NCI-H2029 (cell line): ENCODE measurements around the gene GLI1.
A peak's percentile ranks its signal among the peaks of the same experiment; 100 is the strongest.

Experiments used
- DNase-seq: peaks from one replicate; lab custom pipeline; 2025; lab: John Stamatoyannopoulos, UW

GLI1 gene

DNA sequence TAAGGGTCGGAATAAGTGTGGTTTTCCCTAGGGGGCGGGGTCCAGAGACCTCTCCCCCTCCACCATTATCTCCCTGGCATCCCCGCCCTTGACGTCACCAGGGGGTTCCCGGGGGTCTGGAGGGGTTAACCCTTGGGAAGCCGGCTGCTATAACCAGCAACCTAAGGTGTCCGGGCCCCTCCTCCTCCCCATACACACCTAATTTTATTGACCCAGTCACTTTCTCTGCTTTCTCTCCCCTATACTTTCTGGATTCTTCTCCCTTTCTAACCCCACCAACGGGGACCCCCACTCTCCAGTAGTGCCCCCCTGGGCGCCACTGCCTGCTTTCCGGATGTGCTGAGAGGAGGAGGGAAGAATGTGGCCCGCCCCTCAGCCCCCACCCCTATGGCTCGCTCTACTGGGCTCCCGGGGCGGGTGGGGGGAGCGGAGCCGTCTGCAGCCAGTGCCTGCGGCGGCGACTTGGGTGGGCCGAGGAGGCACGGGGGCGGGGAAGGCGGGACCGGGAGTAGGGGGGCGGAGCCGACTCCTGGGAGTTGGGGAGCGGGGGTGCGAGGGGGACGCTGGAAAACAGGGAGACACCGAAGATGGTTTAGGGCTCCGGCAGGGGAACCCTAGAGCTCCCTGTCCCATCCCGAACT, 1.8 kb downstream of the GLI1 start:
- DNase-seq, result no peak

DNA sequence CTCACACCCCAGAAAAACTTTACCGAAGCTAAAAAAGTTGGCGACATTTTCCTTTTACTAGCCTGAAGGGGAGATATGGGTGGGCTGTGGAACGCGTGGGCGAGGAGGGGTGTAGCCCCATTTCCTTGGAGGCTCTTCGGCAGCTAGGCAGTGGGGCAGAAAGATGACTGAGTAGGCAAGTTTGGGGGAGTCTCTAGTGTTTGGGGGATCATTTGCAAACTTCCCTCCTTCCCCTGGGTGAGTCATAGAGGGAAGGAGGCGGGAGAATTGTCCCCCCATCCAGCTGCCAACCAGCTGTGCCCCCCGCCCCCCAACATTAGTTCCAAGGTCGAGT, 2.3 kb downstream of the GLI1 start:
- no peak for DNase-seq

DNA sequence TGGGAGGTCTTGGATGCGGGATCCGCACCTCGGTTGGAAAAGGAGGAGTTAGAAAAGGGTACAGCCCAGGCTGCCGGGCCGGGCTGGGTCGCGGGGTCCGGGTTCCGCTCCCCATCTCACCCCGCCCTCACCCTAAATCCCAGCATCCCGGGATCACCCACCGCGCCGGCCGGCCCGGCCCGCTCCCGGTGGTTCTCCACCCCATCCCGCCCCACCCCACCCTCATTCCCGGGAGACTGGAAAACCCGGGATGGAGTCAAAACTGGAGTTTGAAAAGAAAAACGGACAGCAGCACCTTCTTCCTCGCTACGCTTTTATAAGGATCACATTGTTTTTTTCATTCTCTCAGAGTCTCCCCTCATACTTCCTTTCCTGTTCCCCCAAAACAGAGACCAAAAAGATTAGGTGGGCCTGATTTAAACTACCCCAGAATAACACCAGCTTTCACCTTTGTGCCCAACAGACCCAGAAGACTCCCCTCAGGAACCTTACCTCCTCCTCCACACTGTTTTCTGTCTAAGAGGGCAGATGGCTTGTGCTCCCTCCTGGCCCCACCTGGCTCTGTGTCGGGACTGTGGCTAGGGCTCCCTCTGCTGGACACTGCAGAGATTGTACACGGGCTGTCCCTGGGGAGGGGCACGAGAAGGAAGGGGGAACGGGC, 2.8 kb downstream of the GLI1 start:
- peak; percentile 91 for DNase-seq

DNA sequence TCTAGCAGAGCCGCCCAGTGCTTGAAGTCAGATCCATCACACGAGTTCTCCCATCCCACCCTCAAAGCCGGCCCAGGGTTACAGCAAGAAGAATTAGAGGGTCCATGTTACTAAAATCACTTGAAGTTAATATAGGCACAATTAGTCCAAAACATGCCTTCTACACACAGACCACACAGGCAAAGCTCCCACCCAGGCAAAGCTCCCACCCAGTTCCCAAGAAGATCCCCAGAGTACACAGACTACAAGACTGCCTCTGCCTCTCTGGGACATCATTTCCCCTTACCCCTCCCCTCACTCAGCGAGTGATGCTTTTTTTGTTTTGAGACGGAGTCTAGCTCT, 3.3 kb downstream of the GLI1 start:
- no peak for DNase-seq

DNA sequence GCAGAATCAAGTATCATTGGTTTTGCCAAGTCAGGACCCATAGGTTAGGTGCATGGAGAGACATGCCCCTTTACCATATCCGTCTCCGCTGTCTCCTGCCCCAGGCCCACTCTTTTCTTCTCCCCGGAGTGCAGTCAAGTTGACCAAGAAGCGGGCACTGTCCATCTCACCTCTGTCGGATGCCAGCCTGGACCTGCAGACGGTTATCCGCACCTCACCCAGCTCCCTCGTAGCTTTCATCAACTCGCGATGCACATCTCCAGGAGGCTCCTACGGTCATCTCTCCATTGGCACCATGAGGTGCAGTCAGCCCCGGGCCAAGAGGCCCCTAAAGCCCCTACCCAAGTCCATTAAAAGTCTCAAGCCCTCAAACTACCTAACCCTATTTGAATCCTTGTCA, 5.0 kb downstream of the GLI1 start:
- no peak for DNase-seq

DNA sequence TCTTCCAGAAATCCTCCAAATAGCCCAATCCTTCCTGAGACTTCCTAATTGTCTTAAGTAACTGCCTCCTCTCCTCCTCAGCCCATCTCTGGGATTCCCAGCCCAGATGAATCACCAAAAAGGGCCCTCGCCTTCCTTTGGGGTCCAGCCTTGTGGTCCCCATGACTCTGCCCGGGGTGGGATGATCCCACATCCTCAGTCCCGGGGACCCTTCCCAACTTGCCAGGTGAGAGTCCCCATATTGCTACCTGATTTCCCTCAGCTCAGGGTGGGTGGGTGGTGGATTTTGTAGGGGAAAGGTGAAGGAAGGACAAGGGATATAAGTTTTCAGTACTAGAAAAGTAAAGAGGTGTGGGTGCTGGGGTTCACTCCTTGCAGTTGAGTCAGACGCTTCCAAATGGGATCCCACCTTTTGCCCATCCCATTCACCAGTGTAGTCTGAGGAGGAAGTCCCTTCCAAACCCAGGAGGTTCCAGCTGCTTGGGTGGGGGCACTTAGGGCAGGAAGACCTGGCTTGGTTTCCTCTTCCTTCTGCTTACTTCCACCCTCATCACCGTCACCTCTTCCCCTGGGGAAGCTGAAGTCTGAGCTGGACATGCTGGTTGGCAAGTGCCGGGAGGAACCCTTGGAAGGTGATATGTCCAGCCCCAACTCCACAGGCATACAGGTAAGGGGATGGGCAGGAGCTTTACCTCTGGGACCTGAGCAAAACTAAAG, 5.6 kb downstream of the GLI1 start:
- no peak for DNase-seq

DNA sequence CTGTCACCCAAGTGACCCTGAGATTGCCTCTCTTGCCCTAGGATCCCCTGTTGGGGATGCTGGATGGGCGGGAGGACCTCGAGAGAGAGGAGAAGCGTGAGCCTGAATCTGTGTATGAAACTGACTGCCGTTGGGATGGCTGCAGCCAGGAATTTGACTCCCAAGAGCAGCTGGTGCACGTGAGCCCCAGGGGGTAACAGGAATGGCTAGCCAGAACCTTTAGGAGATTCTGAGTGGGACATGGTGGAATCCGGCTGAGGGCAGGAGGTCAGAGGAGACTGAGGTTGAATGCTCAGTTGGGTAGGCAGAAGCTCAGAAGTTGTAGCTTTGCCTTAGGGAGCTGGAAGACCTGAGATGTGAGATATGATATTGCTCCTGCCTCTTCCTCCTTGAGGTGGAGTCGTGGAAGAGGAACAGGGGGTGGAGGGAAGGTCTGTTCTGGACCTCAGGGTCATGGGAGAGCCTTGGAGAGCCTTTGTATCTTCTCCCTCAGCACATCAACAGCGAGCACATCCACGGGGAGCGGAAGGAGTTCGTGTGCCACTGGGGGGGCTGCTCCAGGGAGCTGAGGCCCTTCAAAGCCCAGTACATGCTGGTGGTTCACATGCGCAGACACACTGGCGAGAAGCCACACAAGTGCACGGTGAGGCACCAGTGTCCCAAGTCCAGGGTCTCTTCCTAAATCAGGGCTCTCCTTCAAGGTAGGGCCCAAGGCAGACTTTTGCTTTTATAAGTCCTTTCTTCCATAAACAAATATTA, 6.3 kb downstream of the GLI1 start:
- DNase-seq, result no peak

DNA sequence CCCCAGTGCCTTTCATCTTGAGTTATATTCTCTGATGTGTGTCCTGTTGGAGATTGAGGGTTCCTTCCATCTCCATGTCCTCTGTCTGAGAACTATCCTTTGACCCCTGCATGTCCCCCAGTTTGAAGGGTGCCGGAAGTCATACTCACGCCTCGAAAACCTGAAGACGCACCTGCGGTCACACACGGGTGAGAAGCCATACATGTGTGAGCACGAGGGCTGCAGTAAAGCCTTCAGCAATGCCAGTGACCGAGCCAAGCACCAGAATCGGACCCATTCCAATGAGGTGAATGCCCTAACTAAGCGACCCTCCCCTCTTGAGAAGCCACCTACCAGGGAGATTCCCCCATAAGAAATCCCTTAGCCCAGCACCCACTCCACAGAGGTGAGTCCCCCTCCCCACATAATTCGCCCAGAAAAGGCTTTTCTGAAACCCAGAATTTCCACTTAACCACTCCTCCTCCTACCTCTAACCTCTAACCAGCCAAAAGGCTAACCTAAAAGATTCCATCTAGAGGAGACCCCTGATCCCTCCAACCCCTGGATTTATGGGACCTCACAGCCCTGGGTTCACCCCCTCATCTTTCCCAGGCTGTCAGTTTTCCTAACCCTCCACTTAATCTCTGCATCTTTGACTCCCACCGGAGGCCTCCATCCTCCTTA, 7.8 kb downstream of the GLI1 start:
- DNase-seq, result no peak

DNA sequence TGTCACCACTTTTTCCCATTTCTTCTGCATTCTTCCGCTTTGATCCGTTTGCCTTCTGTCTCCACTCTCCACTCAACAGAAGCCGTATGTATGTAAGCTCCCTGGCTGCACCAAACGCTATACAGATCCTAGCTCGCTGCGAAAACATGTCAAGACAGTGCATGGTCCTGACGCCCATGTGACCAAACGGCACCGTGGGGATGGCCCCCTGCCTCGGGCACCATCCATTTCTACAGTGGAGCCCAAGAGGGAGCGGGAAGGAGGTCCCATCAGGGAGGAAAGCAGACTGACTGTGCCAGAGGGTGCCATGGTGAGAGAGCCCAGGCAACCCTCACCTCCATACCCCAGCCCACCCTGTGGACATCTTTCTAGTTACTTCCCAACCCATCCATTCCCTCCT, 8.3 kb downstream of the GLI1 start:
- DNase-seq, result no peak

DNA sequence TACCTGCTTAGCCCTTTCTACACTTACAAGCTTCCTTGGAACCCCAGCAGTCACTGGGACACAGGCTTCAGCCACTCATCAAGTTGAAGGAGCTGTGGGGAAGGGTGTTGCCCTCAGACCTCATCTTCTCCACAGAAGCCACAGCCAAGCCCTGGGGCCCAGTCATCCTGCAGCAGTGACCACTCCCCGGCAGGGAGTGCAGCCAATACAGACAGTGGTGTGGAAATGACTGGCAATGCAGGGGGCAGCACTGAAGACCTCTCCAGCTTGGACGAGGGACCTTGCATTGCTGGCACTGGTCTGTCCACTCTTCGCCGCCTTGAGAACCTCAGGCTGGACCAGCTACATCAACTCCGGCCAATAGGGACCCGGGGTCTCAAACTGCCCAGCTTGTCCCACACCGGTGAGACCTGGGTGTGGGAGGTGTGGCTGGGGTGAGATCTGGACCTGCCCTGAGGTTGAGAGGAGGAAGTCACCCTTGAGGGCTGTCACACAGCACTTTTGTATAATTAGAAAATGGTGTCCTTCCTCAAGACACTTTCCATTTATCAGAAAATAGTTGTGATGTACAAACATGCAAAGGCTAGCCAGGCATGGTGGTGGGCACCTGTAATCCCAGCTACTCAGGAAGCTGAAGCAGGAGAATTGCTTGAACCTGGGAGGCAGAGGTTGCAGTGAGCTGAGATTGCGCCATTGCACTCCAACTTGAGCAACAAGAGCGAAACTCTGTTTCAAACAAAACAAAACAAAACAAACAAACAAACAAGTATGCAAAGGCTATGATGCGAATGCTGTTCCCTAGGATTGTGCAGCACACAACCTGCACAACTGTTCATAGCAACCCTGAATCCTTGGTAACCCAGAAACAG, 9.9 kb downstream of the GLI1 start:
- no peak for DNase-seq

DNA sequence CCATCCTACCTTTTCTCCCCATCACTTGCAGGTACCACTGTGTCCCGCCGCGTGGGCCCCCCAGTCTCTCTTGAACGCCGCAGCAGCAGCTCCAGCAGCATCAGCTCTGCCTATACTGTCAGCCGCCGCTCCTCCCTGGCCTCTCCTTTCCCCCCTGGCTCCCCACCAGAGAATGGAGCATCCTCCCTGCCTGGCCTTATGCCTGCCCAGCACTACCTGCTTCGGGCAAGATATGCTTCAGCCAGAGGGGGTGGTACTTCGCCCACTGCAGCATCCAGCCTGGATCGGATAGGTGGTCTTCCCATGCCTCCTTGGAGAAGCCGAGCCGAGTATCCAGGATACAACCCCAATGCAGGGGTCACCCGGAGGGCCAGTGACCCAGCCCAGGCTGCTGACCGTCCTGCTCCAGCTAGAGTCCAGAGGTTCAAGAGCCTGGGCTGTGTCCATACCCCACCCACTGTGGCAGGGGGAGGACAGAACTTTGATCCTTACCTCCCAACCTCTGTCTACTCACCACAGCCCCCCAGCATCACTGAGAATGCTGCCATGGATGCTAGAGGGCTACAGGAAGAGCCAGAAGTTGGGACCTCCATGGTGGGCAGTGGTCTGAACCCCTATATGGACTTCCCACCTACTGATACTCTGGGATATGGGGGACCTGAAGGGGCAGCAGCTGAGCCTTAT, 10.8 kb downstream of the GLI1 start:
- DNase-seq, result no peak

DNA sequence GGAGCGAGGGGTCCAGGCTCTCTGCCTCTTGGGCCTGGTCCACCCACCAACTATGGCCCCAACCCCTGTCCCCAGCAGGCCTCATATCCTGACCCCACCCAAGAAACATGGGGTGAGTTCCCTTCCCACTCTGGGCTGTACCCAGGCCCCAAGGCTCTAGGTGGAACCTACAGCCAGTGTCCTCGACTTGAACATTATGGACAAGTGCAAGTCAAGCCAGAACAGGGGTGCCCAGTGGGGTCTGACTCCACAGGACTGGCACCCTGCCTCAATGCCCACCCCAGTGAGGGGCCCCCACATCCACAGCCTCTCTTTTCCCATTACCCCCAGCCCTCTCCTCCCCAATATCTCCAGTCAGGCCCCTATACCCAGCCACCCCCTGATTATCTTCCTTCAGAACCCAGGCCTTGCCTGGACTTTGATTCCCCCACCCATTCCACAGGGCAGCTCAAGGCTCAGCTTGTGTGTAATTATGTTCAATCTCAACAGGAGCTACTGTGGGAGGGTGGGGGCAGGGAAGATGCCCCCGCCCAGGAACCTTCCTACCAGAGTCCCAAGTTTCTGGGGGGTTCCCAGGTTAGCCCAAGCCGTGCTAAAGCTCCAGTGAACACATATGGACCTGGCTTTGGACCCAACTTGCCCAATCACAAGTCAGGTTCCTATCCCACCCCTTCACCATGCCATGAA, 11.5 kb downstream of the GLI1 start:
- no peak for DNase-seq

DNA sequence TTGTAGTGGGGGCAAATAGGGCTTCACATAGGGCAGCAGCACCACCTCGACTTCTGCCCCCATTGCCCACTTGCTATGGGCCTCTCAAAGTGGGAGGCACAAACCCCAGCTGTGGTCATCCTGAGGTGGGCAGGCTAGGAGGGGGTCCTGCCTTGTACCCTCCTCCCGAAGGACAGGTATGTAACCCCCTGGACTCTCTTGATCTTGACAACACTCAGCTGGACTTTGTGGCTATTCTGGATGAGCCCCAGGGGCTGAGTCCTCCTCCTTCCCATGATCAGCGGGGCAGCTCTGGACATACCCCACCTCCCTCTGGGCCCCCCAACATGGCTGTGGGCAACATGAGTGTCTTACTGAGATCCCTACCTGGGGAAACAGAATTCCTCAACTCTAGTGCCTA, 12.1 kb downstream of the GLI1 start:
- no peak for DNase-seq

DNA sequence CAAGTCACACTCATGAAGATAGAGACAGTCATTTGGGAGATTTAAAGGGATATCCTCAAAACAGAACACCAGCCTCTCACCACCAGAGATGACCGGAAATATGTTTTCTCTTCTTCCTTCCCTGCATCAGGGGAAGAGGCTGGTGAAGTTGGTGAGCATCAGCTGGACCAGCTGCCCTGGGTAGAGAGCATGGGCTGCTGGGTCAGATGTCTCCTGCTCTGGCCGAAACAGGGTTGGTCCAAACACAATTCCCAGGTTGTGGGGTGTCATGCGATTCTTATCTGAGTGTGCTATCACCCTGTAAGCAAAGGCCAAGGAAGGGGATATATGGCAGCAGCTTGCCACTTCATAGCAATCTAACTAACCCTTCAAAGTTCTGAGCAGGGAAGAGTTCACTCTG, 12.8 kb downstream of the GLI1 start:
- DNase-seq, result no peak

DNA sequence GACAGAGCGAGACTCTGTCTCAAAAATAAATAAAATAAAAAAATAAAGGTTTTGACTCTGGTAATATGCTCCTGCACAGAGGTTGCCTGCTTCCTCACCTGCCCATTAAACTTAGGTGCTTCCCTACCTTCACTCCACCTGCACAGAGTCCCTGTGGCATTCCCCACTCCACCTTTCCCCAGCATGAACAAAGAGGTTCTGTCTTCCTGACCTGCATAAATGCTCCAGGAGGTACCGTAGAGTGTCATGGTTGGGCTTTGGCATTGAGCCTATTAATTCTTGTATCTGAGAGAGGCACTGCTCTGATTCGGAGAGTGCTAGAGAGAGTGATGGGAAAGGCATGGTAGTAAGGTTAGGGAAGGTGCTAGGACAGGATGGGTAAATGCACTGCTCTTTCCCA, 13.8 kb downstream of the GLI1 start:
- DNase-seq, result peak; percentile 18

DNA sequence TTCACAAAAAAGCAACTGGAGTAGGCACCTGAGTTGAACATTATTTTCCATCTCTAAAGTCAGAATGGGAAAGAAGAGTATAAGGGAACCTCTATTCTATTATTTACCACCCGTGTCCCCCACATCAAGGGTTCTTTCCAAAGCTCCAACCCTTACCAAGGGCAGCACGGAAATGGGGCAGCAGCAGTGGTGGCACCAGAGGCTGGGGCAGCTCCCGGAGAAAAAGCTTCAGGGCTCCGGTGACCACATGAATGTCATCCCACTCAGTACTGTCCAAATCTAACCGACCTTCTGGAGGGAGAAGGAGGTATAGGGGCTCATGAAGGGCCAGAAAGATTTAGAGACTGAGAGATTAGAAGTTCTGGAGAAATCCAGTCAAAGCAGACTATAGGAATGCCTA, 14.3 kb downstream of the GLI1 start:
- DNase-seq, result no peak

DNA sequence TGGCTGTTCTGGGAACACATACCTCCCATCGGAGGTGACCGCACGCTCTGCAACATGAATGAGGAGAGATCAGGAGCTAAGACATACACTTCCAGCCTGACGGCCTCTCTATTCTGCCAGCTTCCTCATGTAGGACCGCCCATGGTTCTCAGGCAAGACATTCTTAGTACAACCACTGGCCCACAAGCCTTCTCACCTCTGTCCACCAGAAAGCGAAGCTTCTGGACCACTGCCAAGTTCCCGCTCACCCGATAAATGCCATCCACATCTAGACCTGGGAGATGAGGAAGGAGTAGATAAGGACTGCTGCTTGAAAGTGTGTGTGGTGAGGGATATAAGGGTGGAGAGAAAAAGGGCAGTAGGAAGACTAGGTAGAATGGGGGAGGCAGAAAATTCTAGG, 14.8 kb downstream of the GLI1 start:
- no peak for DNase-seq

DNA sequence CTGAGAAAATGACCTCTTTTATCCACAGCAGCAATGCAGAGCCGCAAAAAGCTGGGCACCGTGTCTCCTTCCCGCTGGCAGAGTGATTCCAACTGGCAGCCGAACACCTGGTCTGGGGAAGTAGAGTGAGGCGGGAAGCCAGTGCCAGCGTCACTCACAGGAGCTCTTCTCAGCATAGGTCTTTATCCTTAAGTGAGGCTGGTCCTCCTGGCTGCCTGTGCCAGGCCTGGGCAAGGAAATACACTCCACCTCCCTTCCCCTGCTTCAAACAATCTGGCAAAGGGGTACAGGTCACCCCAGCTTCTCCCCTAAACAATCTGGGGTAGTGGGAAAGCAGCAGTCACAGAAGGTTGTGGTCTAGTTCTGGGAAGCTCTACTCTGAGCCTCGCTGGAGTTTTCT, 15.3 kb downstream of the GLI1 start:
- DNase-seq, result peak; percentile 21

DNA sequence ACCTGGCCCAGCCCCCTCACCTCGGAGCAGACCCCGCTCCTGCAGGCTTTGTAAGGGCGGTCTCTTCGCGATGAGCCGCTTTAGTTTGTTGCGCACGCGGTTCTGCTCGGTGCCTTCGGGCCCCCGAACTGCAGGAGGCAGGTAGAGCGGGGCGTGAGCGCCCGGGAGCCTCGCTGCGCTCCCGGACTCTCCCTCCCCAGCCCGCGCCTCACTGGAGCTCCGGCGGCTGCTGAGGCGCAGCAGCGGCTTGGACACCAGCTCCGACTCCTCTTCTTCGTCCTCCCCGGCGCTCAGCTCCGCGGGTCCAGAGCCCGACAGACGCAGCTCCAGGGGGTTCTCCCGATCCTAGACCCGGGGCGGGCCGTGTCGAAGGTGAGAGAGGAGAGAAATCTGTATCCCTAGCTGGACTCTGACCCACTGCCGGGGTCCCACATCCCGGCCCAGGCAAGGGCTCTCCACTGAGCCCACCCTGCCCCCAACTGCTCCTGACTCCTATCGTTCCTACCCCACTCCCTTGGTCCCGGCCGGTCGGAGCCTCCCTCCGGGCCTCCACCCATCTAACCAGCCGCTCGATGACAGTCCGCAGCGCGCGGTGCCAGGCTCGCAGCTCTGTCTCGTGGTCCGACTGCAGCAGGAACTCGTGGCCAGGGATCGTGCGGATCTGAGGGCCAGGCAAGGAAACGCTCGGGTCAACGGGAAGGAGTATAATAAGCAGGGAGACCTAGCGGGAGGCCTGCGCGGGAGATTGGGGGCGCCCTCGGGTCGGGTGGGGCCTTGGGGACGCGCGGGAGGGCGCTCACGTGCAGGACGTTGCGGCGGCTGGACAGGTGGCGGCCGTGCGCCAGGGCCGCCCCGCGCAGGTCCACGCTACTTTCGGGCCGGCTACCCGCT, 15.9 kb downstream of the GLI1 start:
- no peak for DNase-seq
